A549 (cell line): ENCODE data around the gene FBRSL1. TPM values are rescaled to one million over a fixed set of nuclear protein-coding genes. Genes with fewer than 3 reads are reported as not detected.

Experiments
- ATAC-seq, 2 experiments: fragments of 200-7000 bp in 1 of 2; fragments of >200 bp in 1 of 2; cut with Nextera tagmentation in 1 of 2; cut with Tn5 transposase in 1 of 2; 3 replicates each; pipeline versions ENCODE4 v1.8.0 to v1.9.1; 2018 to 2020; ENCODE audit warnings: mild to moderate bottlenecking in 1 of 2, moderate library complexity in 1 of 2
- CTCF ChIA-PET: fragments of 300-600 bp; sonication (Branson Sonifier 250); formaldehyde crosslinking; extraction: SDS; loops from one replicate; lab custom pipeline; 2021; ENCODE audit warnings: antibody characterized with exemption, inconsistent platforms; lab: Yijun Ruan, JAX
- POLR2A ChIA-PET: fragments of 350-600 bp; formaldehyde crosslinking; extraction: SDS; loops from one replicate; lab custom pipeline; 2021; ENCODE audit warnings: antibody characterized with exemption, inconsistent platforms; lab: Yijun Ruan, JAX
- DNase-seq, 2 experiments: peaks; one replicate each; pipeline versions ENCODE4 v3.0.0 to v3.0.0-alpha.2; 2011 to 2016; ENCODE audit warnings: low read depth in 1 of 2, low spot score in 1 of 2
- FAIRE-seq: peaks from 2 replicates; lab custom pipeline; 2011; peaks lifted over from hg19 to GRCh38; lab: Jason Lieb, UNC
- H3K27ac ChIP-seq, 2 experiments: fragments of >200 bp; sonication (Bioruptor Twin); formaldehyde crosslinking; 3 replicates each; pipeline ENCODE4 v1.5.1; 2016 to 2017
- H3K4me1 ChIP-seq: fragments of >200 bp; sonication (Bioruptor Twin); formaldehyde crosslinking; 3 replicates; pipeline ENCODE4 v1.6.1; 2016
- H3K4me2 ChIP-seq: fragments of >200 bp; sonication (Bioruptor Twin); formaldehyde crosslinking; 3 replicates; pipeline ENCODE4 v1.6.1; 2016
- H3K4me3 ChIP-seq: fragments of >200 bp; sonication (Bioruptor Twin); formaldehyde crosslinking; 3 replicates; pipeline ENCODE4 v1.5.1; 2016
- H3K9me3 ChIP-seq: fragments of >200 bp; sonication (Bioruptor Twin); formaldehyde crosslinking; 3 replicates; pipeline ENCODE4 v1.6.1; 2016
- BHLHE40 ChIP-seq: IDR thresholded peaks from 2 replicates; pipeline ENCODE4 v1.6.1; 2012; ENCODE audit warnings: low read depth, low read length, inconsistent platforms
- EHMT2 ChIP-seq: fragments of 200-600 bp; sonication (generic); IDR thresholded peaks from 2 replicates; pipeline ENCODE4 v1.6.1; 2016; ENCODE audit warnings: antibody characterized with exemption, low read depth, mild to moderate bottlenecking, moderate library complexity
- ELK1 ChIP-seq: fragments of 150-350 bp; IDR thresholded peaks from 2 replicates; pipeline ENCODE4 v1.6.1; 2014; ENCODE audit warnings: low read depth, mild to moderate bottlenecking, low read length
- FOSB ChIP-seq: fragments of 250-450 bp; sonication (Bioruptor Pico); IDR thresholded peaks from 2 replicates; pipeline ENCODE4 v1.5.0; 2020; ENCODE audit warnings: mild to moderate bottlenecking, moderate library complexity
- HOXB13 ChIP-seq: fragments of 250-450 bp; sonication (Bioruptor Pico); IDR thresholded peaks from 2 replicates; pipeline ENCODE4 v1.5.0; 2020; ENCODE audit warnings: low read depth, mild to moderate bottlenecking, moderate library complexity
- MAZ ChIP-seq: fragments of 150-350 bp; IDR thresholded peaks from 2 replicates; pipeline ENCODE4 v1.6.1; 2014; ENCODE audit warnings: antibody characterized with exemption, low read depth, low read length, borderline replicate concordance
- POLR2A ChIP-seq: IDR thresholded peaks from 2 replicates; pipeline ENCODE4 v1.6.1; 2012; ENCODE audit warnings: mild to moderate bottlenecking, low read length
- POLR2AphosphoS2 ChIP-seq: conservative IDR thresholded peaks from 2 replicates; pipeline ENCODE4 v1.6.1; 2012; ENCODE audit warnings: low read length, improper control_type of control experiment, inconsistent platforms
- REST ChIP-seq: fragments of 200-600 bp; sonication (generic); IDR thresholded peaks from 2 replicates; pipeline ENCODE4 v1.6.1; 2016; ENCODE audit warnings: antibody characterized with exemption, mild to moderate bottlenecking, moderate library complexity
- RFX5 ChIP-seq: fragments of 450-650 bp; IDR thresholded peaks from 2 replicates; pipeline ENCODE4 v1.7.1; 2014; ENCODE audit warnings: antibody characterized with exemption, mild to moderate bottlenecking, moderate library complexity
- RNF2 ChIP-seq: fragments of 200-600 bp; sonication (generic); IDR thresholded peaks from 2 replicates; pipeline ENCODE4 v1.6.1; 2016; ENCODE audit warnings: low read depth, mild to moderate bottlenecking, antibody characterized with exemption, moderate library complexity, borderline replicate concordance
- SMC3 ChIP-seq: fragments of >200 bp; sonication (Bioruptor Twin); formaldehyde crosslinking; IDR thresholded peaks from 3 replicates; pipeline ENCODE4 v1.6.1; 2018; ENCODE audit warnings: inconsistent platforms
- TFCP2L1 ChIP-seq: fragments of 250-450 bp; sonication (Bioruptor Pico); IDR thresholded peaks from 2 replicates; pipeline ENCODE4 v1.5.0; 2021; ENCODE audit warnings: mild to moderate bottlenecking
- TP53 ChIP-seq: fragments of 250-450 bp; sonication (Bioruptor Pico); IDR thresholded peaks from 2 replicates; pipeline ENCODE4 v1.5.0; 2021; ENCODE audit warnings: mild to moderate bottlenecking, moderate library complexity
- ZFP36 ChIP-seq: fragments of 450-650 bp; IDR thresholded peaks from 2 replicates; pipeline ENCODE4 v1.6.1; 2014; ENCODE audit warnings: borderline replicate concordance; ENCODE audit not compliant: partially characterized antibody
- ZNF302 ChIP-seq: fragments of 250-450 bp; sonication (Bioruptor Pico); IDR thresholded peaks from 2 replicates; pipeline ENCODE4 v1.9.0; 2021; ENCODE audit warnings: inconsistent platforms, mild to moderate bottlenecking, moderate library complexity
- WGBS: methylation state at CpG from one replicate; pipeline ENCODE4 v1.1.6; 2017; ENCODE audit errors: missing lambda C conversion rate; 5-methylcytosine and 5-hydroxymethylcytosine counted together
- polyA plus RNA-seq, 4 experiments: library from polyadenylated mRNA; depleted of rRNA in 3 of 4; stranded (reverse); fragments of >200 nt; fragmentation: RNase III in 1 of 4; extraction: RNeasy Plus Mini Kit Qiagen cat#74134 plus additional on column Dnase treatment in 1 of 4; gene quantifications; 2 replicates in 3 of 4; 3 replicates in 1 of 4; pipeline ENCODE4 v1.2.3, GENCODE V29; 2011 to 2017

The FBRSL1 gene
- polyA plus RNA-seq, 2 of the 4 experiments (the other 2 are of a cell fraction), result 3.0 to 32.8 TPM

- no peak overlapping the region for H3K27ac ChIP-seq
- WGBS, result 94% methylated on average over 2 of the region's 9 CpGs
- ATAC-seq, result no peak
- DNase-seq, result no peak
- no peak for FAIRE-seq
- POLR2A ChIA-PET, result no interaction called here
- H3K9me3 ChIP-seq, result peaks cover 3% of the 10 kb centered on the region; the same call in 2 of the 3 replicates
- no peak for TF ChIP-seq TFCP2L1 (CRISPR knock-in tag)
- no peak for TF ChIP-seq FOSB
- TF ChIP-seq RFX5, result no peak
- TF ChIP-seq RNF2, result no peak
- TF ChIP-seq ZFP36, result no peak
- no peak for TF ChIP-seq POLR2AphosphoS2
- H3K4me3 ChIP-seq, result no peak overlapping the region
- no peaks in the 10 kb centered on the region for H3K4me1 ChIP-seq
- CTCF ChIA-PET, result interaction anchor here (1.0 to 1.9 kb wide), 3 partner anchors 18 to 126 kb away, joined by 3 to 8 read pairs (median 5); no protein-coding TSS in a partner anchor
- H3K4me2 ChIP-seq, result no peak overlapping the region
Measured at GRCh38 chr12:132541200-132541599, 51.2 kb downstream of the FBRSL1 start.

- 95% methylated on average over 20 of the region's 20 CpGs for WGBS
- no peak for FAIRE-seq
Measured at GRCh38 chr12:132541996-132542395, 52.0 kb downstream of the FBRSL1 start.

GRCh38 chr12:132542661-132543060 lies 52.7 kb downstream of the FBRSL1 start:
- Histone ChIP-seq H3K4me1 (no peaks in the 10 kb centered on the region), H3K4me2 (no peak overlapping the region), H3K4me3 (no peak overlapping the region), H3K9me3 (no peaks in the 10 kb centered on the region), H3K27ac (no peak overlapping the region)
- no peak for FAIRE-seq
- CTCF ChIA-PET, result interaction anchor here (1.9 kb wide), 1 partner anchor 128 kb away, joined by 5 read pairs; no protein-coding TSS in a partner anchor
- no peak for DNase-seq
- 98% methylated on average over 8 of the region's 9 CpGs for WGBS
- POLR2A ChIA-PET, result no interaction called here
- TF ChIP-seq BHLHE40 (no peak), POLR2A (no peak)
- ATAC-seq, result no peak

More at GRCh38 chr12:132541996-132542395, 52.0 kb downstream of the FBRSL1 start:
- CTCF ChIA-PET, result interaction anchor here (1.0 to 1.9 kb wide), 2 partner anchors 18 to 127 kb away, joined by 5 to 8 read pairs; no protein-coding TSS in a partner anchor
- no peak overlapping the region for H3K4me3 ChIP-seq
- ATAC-seq (no peak), DNase-seq (no peak)
- TF ChIP-seq ELK1 (no peak), REST (no peak), ZNF302 (no peak), TP53 (CRISPR knock-in tag) (no peak), HOXB13 (CRISPR knock-in tag) (no peak), ZFP36 (no peak), SMC3 (no peak), MAZ (no peak), EHMT2 (no peak)
- TF ChIP-seq, all 56 proteins: peak for 0
- Histone ChIP-seq H3K4me2 (no peak overlapping the region), H3K27ac (no peak overlapping the region), H3K4me1 (no peaks in the 10 kb centered on the region), H3K9me3 (no peaks in the 10 kb centered on the region; the same call in 2 of the 3 replicates)
- POLR2A ChIA-PET, result no interaction called here
